Astrocyte of the hippocampus (primary cell): ENCODE results near the gene PTX3.

Experiments
- DNase-seq: peaks from one replicate; pipeline ENCODE4 v3.0.0; 2011; ENCODE audit warnings: low read depth, low spot score

Gene PTX3

DNA sequence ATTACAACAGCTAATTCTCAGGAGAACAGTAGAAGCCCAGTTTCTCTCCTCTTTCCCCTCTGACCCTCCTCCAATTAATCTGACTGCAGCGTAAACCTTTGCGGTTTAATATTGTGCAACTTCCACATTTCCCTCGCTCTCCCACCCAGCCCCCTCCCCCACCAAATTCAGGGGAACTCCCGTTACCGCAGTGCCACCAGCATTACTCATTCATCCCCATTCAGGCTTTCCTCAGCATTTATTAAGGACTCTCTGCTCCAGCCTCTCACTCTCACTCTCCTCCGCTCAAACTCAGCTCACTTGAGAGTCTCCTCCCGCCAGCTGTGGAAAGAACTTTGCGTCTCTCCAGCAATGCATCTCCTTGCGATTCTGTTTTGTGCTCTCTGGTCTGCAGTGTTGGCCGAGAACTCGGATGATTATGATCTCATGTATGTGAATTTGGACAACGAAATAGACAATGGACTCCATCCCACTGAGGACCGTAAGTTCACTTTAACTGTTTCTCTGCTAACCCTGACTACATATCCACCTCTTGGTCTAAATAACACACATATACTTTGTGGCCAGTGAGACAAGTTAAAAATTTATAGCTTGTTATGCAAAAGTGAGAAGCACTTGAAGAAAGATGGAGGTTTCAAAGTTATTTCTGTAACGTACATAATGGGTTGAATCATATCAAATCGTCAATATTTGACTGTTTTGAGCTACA lies at the start of gene PTX3:
PTX3 (plus strand) TSS at position 268 of the 709 bp plus-strand sequence; CDS start at position 352, 84 bp downstream.
- DNase-seq: peak; percentile 89

DNA sequence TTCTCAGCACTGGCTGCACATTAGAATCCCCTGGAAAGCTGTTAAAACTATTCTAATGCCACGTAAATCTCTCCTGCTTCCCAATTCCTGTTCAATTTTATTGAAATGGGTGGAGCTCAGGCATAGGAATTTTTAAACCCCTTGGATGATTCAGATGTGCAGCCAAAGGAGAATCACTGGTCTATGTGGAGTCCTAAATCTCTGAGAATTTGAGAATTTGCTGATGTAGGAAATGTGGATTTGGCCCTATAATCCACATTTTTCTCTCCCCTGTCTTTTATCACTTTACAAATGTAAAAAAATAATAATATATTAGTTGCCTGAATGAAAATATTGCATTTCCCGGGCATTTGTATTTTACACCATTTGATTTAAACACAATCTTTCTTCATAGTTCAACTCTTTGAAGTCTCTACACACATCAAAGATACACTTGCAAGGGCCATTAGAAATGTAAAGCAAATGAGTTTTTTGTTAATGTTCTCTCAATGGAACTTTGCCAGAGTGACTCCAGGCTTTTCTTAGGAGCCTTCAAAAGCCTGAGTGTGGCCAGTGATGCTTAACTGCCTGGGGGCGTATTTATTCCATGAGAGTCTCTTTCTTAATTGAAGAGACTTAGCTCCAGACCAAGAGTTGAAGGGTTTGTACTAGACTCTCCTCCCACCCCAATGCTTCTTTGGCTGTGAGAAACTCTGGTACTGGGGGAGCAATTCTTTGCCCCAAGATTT lies 48.8 kb upstream of the PTX3 start:
- no peak for DNase-seq

DNA sequence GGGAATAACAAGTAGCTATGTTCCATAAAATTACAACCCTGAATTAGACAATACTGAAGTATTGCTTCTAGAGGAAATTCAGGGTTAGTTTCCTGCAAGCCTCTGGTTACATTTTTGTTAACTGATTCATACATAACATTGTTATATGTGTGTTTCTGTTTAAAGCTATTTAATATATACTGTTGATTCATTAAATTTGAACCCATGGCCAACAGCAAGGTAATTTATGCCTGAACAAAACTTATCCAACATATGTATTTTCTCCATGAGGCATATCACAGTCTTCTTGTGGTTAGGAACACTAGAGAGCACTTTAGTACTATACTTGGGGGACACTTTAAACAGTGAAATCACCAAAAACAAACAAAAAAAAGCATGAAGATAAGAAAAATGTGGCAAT lies 47.7 kb upstream of the PTX3 start:
- DNase-seq: no peak

DNA sequence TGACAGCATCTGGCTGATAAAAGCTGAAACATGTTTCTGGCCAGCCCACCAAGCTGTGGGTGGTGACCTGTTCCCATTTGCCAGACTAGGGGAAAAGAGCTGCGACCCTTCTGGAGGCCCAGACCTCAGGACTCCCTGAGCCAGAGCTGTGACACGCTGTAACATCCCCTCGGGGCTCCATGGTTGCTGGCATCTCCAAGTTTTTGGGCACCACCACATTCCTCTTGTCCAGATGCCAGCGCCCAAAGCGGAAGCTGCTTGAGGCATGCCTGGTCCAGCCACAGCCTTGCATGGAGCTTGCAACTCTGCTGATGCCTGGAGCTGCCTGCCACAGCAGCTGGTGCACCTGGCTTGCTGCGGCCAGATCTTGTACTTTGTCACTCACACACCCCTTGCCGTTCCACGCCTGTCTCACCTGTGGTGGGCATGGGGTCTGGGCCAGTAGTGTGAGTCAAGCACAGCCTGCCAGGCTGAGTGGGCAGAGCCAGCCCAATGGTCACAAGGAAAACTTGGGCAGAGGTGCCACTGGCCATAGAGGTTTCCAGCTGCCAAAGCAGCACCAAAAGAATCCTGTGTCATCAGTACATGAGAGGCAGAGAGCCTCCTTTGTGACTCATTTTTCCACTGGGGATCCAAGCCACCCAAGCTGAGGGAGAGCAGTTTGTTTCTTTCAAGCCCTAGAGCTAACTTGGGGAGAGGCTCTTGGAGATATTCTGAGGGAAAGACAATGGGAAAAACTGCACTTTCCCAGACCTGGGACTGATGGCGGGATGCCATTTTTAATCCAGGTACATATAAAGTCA lies 45.7 kb upstream of the PTX3 start:
- no peak for DNase-seq

DNA sequence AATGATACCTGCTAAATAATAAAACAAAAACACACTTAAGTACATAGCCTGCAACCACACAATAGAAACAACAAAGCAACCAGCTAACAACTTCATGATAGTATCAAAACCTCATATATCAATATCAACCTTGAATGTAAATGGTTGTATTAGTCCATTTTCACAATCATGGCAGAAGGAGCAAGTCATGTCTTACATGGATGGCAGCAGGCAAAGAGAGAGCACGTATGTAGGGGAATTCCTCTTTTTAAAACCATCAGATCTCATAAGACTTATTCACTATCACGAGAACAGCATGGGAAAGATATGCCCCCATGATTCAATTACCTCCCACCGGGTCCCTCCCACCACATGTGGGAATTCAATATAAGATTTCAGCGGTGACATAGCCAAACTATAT lies 44.5 kb upstream of the PTX3 start:
- no peak for DNase-seq

DNA sequence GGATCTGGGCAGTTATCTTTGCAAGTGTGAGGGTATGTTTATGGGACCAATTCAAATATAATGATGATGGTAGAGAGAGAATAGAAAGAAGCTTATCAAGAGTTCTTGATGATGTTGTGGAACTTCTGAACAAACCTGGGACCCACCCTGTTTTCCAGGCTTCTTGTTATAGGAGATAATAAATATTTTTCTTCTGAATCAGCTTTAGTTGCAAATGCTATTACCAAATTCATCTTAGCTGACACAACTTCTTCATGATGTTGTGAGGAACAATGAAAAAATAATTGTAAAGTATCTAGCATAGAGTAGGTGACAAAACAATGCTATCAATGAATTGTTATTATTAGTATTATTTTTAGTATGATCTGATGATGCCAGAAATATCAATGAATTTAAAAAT lies 43.5 kb upstream of the PTX3 start:
- DNase-seq: no peak

DNA sequence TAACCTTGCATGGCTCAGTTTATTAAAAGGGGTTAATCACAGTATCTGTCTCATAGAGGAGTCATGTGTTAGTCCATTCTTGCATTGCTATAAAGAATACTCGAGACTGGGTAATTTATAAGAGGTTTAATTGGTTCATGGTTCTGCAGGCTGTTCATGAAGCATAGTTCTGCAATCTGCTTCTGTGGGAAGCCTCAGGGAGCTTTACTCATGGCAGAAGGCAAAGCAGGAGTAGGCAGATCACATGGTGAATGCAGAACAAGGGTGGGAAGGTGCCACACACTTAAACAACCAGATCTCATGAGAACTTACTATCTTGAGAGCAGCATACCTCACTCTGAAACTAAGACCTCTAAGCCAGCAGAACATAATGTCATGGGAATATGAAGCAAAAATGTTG lies 42.2 kb upstream of the PTX3 start:
- DNase-seq: no peak

DNA sequence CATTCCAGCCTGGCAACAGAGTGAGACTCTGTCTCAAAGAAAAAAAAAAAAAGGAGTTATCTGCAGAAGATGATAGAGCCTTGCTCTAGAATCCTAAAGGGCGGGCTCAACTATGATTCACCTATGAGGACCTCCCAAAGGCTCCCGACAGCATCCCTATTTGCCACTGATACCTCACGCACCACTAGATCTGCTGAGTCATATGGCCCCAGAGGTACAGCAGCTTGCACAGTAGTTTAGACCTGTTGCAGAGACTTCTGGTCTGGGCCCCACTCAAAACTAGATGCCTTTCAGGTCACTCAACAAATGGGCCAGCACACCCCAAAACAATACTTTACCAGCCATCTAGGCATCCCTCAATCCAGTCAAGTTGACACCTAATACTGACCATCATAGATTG lies 38.1 kb upstream of the PTX3 start:
- DNase-seq: no peak

DNA sequence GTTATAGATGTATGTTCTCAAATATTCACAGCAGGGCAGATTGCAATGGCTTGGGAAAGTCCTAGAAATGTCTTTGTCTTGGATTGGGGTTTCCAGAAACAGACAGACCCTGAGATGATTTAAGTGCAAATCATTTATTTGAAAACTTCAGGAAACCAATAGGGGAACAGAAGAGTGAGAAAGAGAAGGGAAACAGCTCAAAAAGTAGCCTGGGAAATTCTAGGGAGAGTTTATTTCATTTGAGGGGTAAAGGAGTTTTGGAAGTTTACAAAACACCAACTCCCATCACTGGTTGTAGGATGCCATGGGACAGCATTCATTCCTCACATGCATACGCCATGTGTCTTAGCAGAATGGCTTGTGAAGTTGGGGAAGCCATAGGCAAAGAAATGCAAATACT lies 32.3 kb upstream of the PTX3 start:
- no peak for DNase-seq

DNA sequence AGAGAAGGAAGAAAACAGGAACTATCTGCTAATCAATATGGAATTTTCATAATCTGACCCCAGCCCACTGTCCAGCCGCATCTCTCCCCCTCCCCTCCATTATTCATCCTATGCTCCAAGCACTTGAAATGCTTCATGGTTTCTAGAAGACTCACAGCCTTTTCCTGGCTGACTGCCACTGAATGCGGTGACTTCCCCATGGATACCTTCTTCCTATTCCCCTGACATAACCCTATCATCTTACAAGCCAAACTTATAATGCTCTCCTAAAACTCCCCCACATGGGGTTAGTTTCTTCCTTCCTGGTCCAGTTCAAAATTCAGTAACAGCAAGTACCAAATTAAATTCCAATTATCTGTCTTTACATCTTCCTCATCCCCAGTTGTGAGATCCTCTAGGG lies 31.2 kb upstream of the PTX3 start:
- peak; percentile 67 for DNase-seq

DNA sequence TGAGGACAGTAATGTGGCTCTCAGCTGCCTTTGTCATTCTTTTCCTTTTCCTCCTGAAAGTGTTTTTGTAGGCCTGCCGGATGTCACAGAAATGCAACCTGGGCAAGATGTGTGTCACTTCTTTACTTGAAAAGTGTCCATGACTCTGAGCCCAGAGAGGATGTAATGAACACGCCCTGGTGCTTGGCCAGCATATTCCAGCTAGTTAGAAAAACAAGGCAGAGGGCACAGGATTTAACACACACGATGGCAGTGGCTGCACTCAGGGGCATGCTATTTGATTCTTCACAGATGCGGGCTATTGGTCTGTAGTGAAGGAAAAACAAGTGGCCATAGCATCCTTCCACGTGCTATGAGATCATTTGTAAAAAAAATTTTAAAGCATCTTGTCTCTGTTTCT lies 30.3 kb upstream of the PTX3 start:
- no peak for DNase-seq

DNA sequence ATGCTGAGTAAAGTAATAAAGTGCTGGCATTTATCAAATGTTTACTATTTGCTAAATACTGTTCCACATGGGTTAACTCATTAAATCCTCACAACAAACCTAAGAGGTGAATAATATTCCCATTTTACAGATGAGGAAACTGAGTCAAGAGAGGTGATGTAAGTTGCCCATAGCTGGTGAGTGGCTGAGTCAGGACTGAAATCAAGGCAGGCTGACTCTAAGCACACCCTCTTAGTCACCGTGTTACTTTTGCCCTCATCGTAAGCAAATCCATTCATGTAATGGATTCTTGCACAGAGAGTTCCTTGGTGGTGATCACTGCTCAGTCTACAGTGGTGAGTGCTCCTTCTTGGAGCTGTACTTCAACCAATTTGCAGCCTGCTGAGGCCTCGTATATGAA lies 28.9 kb upstream of the PTX3 start:
- no peak for DNase-seq

DNA sequence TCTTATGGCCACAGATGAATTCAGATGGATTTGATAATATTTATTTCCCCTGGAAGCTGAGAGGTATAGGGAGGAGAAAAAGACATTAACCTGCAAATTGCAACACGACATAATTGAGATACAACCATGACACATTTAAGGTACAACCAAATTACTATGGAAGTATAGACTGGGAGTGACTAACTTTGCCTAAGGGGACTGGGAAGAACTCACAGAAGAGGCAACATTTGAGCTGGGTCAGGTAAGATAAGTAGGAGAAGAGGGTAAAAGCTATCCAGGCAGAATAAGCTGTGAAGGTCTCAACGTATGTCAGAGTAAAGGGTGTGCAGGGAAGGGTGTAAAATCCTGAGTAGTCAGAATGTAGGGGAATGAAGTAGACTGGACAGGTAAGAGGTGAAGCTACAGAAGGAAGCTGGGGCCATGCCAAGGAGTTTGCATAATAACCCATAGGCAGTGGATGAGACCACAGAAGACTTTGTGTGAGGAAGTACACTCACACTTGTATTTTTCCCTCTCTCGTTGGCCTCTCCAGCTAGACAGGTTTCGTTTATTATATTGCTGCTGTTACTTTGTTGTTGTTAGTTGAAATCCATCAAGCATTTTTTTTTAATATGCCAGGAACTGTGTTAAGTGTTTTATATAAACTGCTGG lies 28.0 kb upstream of the PTX3 start:
- DNase-seq: no peak

DNA sequence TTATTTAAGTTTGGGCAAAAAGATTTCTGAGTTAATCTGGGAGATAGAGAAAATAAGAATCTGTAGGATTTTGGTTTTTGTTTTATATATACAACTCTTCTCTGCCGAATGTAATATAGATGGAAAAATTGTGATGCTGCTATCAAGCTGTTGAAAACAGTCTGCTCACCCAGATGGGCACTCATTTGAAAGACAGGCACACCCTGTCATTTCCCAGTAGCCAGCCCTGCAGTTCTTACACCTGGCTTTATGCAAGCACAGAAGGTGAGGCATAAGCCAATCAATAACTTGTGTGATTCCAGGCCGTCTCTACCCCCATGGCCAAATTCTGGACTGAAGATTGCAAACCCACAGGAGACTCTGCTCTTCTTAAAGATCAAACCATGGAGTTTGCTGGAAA lies 27.1 kb upstream of the PTX3 start:
- DNase-seq: no peak

DNA sequence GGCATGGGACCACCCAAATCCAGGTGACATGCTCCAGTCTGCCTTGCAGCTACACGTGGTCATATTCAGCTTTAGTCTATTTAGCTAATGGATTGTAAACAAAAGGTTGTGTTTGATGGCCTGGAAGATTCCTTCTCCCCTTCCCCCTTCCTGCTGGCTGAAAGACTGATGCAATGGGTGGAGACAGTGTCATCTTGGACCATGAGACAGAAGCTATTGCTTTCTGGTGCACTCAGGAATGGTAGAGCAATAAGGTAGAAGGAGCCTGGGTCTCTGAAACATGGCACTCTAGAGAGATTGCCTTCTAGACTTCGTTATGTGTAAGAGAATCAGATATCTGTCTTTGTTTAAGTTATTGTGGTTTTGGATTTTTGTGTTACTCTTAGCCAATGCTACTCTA lies 25.7 kb upstream of the PTX3 start:
- no peak for DNase-seq

DNA sequence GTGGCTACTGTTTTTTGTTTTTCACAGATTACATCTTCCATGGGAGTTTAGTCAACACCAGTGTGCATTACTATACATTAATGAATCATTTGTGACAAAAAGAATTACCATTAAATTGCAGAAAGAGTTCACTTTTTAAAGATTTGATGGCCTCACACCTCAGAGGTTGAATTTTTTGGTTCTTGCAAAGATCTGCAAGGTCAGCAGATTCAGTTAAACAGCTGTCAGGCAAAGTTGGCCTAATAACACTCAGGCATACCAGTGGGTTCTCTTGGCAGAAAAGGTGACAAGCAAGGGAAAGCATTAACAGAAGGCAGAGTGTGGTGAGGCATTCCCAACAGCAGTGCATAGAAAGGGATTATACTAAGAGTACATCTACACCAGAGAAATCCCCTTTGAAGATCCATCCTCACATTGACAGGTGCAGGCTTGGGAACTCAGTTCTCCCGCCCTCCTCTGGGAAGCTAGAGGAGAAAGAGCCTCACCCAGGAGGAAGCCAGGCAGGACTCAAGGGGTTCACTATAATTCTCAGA lies 24.3 kb upstream of the PTX3 start:
- no peak for DNase-seq

DNA sequence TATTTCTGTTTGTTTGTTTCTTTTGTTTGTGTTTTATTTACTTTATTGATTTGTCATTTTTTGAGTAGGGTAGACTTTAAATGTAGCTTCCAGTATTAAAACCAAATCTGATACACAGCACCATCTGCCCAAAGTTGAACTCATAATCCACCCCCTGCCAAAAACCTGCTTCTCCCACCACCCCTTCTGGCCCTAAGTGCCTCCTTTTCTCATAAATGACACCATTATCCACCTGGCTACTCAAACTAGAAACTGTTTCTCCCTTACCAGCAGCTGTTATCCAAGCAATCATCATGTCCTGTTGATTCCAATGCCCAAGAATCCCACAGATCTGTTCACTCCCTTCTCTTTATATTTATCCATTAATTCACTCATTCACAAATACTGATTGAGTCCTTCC lies 21.8 kb upstream of the PTX3 start:
- DNase-seq: no peak

DNA sequence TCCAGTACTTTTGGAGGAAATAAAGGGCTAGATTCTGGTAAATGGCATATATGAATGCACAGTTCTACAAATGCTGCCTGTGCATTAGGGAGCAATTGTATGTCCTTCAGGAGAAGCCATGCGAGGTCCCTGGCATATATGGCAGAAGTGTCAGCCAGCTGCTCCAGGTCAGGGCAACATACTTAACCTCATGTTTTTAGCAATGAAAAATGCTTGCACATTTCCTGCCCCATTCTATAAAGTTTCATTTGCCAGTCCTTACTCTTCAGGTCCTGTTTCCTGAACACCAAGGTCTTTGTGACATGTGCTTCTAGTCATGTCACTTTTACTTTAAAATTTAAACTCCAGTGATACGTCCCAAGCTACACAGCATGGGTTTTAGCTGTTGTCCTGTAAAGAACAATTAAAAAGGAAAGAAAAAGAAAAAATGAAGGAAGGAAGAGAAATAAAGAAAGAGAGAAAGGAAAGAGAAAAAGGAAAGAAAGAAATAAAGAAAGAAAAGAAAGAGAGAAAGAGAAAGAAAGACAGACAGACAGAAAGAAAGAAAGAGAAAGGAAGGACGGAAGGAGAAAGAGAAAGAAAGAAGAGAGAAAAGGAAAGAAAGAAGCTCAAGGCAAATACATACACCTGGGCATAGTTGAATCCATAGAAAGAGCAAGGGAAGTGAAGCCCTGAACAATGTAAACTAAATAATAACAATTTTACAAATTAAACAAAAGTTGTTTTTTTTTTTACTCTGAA lies 20.1 kb upstream of the PTX3 start:
- no peak for DNase-seq

DNA sequence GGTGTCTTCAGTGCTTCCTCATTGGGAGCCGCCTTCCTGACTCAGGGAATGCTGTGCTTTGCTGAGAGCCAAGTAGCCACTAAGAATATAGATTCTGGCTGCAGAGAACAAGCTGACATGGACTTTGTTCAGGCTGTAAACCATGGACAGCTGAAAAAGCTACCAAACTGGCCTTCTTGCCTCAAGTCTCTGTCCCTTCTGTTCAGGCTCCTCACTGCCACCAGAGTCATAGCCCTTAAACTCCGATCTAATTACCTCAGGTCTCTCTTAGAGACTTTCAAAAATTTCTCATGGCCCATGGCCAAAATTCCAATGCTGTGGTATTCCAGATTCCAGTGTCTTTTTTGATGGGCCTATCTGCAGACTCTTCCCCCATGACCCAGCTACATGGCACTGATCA lies 19.4 kb upstream of the PTX3 start:
- peak; percentile 41 for DNase-seq

DNA sequence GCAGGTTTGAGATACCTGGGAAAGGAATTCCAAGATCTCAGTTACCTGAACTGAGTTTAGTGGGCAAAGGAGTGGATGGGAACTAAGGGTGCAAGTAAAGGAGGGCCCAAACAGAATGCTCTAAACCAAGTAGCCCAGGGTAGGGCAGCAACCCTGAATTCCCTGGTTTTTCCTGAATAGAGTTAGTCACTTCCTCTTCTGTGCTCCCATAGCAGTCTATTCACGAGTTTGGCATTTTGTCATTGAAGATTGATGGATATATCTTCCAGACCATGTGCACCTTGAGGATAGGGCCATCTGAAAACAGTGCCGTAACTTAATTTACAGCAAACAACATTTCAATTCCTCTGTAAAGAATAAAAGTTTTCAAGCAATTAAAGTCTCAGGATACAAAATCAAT lies 18.5 kb upstream of the PTX3 start:
- DNase-seq: no peak

DNA sequence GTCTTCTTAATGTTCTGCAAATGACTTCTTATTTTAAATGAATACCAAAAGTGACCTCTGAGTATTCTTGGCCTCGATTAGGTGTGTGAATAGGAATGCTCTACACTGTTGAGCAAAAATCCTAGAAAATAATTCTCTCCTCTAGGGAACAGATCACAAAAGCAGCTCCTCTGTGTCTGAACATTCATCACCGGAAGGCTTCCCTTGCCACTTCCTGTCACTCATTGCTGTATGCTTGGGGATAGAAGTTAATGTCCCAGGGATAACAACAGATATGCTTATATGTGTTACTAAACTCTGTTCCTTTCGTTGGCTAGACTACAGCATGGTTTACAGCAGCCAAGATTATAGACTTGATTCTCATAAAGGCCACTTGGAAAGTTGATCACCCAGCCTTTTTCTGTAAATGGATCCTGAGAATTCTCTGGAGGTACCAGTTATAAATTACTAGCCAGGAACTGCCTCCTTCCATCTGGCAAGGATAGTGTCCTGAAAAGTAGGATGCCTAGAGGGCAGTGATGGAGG lies 16.0 kb upstream of the PTX3 start:
- no peak for DNase-seq
